ENCODE data around the gene KAT5.

DNA sequence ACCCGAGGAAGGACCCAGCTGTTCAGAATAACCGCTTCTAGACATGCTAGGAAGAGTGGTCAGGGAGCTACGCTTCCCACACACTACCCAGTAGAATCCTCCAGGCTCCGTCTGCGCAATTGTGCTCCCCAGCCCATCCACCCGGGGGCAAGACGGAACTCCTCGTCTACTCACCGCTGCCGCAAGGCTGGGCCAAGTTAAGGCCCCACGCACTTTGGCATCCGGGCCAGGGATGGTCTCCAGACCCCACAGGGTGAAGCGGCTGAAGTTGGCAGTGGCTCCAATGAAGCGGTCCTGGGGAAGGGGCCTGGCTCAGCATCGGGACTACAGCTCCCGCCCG is 7.8 kb downstream of the KAT5 start:
- TF ChIP-seq, protein P1, sequence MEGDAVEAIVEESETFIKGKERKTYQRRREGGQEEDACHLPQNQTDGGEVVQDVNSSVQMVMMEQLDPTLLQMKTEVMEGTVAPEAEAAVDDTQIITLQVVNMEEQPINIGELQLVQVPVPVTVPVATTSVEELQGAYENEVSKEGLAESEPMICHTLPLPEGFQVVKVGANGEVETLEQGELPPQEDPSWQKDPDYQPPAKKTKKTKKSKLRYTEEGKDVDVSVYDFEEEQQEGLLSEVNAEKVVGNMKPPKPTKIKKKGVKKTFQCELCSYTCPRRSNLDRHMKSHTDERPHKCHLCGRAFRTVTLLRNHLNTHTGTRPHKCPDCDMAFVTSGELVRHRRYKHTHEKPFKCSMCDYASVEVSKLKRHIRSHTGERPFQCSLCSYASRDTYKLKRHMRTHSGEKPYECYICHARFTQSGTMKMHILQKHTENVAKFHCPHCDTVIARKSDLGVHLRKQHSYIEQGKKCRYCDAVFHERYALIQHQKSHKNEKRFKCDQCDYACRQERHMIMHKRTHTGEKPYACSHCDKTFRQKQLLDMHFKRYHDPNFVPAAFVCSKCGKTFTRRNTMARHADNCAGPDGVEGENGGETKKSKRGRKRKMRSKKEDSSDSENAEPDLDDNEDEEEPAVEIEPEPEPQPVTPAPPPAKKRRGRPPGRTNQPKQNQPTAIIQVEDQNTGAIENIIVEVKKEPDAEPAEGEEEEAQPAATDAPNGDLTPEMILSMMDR (IDR thresholded peaks at IDR 0.05; ENCODE audit: low read depth, low read length, poor library complexity, severe bottlenecking), result no peak
- TF ChIP-seq EZH2phosphoT487 (IDR thresholded peaks at IDR 0.05; ENCODE audit: borderline replicate concordance, low read length), result no peak
